NCI-H187 (cell line): ENCODE results near the gene UBB.

Experiments used
- DNase-seq, 2 experiments: peaks; one replicate each; lab custom pipeline; 2025; lab: John Stamatoyannopoulos, UW

UBB gene

DNA sequence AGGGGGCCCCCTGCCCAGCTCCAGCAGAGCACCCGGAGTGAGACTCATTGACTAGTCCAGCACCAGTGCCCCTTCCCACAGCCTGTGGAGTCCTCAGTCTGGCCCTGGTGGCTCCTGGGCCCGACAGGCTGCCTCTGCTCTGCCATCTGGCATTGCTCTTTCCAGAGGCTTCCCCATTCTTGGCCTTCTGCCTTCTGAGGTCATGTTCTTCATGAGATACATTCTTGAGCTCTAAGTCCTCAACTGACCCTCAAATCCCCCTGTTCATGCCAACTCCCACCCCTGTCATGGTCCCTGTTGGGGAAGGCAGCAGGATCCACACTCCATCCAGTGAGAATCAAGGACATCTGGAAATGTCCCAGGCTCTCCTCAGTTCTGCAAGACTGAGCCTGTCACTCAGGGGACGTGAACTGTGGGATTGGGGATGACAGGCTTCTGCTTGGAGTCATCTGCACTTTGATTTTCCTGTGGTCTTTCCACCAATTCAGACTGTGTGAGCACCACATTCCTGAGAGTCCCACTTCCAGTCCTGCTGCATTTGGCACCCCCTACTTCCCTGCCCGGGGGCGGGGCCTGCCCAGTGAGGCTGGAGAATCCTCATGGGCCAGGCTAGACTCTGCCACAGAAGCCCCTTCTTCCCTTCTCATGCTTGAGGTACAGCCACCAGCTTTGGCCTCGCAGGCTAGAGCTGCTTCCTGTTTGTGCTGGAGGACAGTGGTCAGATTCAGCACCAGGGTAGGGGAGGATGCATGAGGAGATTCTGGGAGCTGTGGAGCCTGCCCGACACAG is 37.2 kb downstream of the UBB start:
- DNase-seq, result no peak

DNA sequence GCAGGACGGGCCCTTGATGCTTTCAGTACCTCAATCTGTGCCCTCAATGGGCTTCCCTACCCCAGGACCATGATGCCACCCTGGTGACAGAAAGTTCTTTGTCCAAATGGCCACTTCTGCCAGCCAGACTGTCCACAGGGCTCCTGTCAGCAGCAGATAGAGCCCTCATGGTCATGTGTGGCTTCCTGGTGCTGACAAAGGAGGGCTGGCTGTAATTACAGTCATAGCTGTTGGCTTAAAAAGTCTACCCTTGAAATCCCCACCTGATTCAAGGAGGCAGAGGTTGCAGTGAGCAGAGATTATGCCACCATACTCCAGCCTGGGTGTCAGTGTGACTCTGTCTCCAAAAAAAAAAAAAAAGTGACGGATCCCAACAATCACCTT is 37.8 kb downstream of the UBB start:
- DNase-seq, result no peak

DNA sequence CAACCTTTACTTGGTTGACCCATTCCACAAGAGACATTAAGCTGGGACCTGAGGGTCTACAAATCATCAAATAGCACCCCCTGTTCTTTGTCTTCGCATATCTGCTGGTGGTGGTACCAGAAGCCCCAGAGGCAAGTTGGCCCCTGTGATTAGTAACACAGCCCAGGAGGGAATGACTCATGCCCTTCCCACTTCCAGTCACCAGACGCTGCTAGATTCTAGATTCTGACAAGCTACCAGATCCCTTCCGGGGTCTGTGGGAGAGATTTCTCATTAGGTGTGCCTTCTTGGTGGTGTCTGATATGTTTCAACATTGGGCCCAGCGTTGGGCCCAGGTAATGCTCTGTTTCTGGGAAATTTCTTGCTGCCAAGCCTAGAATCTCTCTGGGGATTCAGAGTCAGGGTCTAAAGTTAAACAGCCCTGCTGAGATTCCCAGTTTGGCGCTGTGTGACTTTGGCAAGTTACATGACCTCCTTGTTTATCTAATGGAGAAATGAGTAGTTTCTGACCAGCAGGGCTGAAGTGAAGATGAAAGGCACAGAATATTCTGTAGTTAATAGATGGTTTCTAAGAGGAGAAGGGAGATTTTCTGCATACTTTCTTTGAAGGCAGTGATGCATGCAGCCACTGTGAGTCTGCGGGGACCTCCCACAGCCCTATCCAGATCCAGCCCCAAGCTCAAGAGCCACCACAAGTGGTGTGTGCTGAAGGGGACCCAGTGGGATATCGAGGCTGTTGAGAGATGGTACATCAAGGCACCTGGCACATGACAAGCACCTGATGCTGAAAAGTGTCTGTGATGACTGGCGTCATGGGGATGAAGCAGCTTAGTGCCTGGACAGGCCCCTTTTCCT is 38.4 kb downstream of the UBB start:
- peak; percentile 75 for DNase-seq

DNA sequence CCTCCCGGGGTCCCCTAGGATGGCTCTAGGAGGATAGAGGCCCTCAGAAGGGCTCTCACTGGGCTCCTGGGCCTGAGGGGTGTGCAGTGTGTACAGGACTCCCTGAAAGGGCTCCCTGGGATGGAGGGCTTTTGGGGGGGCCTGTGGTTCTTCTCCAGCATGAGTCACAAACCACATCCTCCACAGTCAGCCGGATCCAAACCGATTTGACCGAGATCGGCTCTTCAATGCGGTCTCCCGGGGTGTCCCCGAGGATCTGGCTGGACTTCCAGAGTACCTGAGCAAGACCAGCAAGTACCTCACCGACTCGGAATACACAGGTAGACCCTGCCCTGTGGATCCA is 39.0 kb downstream of the UBB start:
- no peak for DNase-seq

DNA sequence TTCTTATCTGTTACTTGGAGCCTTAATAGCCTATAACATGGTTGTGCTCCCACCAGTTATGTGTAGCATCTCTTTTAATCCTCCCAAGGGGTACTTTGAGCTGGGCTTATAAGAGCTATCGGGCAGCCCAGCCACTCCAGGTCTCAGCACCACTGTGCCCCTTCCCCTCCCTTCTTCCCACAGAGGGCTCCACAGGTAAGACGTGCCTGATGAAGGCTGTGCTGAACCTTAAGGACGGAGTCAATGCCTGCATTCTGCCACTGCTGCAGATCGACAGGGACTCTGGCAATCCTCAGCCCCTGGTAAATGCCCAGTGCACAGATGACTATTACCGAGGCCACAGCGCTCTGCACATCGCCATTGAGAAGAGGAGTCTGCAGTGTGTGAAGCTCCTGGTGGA is 41.5 kb downstream of the UBB start:
- DNase-seq, result no peak

DNA sequence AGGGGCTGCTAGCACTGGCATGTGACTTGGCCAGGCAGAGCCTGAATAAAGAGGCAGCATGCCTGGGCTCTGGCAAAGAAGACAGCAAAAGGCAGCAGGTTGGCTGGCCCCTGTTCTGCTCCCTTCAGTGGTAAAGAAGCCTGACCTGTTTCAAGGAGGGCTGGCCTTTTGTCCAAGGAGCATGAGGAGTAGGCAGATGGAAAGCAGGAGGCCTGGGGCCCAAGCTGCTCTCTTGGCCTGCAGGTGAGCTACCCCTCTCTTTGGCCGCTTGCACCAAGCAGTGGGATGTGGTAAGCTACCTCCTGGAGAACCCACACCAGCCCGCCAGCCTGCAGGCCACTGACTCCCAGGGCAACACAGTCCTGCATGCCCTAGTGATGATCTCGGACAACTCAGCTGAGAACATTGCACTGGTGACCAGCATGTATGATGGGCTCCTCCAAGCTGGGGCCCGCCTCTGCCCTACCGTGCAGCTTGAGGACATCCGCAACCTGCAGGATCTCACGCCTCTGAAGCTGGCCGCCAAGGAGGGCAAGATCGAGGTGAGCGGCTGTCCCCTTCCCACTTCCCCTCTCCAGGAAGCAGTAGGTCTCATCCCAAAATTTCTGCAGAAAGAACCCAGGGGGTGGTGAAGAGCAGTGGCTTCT is 42.5 kb downstream of the UBB start:
- DNase-seq, result no peak

DNA sequence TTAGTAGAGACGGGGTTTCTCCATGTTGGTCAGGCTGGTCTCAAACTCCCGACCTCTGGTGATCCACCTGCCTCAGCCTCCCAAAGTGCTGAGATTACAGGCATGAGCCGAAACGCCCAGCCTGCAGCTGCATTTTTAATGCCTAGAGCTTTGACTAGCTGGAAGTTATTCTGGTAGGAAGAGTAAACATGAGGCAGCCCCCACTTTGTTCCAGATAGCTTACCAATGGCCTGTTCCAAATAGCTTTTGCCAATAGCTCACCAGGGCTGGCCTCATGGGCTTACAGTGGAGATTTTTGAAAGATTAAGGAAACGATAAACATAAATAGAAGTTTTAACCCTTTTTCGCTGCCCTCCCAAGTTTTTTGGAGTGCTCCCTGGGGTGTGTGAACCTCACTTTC is 44.3 kb downstream of the UBB start:
- DNase-seq, result no peak

DNA sequence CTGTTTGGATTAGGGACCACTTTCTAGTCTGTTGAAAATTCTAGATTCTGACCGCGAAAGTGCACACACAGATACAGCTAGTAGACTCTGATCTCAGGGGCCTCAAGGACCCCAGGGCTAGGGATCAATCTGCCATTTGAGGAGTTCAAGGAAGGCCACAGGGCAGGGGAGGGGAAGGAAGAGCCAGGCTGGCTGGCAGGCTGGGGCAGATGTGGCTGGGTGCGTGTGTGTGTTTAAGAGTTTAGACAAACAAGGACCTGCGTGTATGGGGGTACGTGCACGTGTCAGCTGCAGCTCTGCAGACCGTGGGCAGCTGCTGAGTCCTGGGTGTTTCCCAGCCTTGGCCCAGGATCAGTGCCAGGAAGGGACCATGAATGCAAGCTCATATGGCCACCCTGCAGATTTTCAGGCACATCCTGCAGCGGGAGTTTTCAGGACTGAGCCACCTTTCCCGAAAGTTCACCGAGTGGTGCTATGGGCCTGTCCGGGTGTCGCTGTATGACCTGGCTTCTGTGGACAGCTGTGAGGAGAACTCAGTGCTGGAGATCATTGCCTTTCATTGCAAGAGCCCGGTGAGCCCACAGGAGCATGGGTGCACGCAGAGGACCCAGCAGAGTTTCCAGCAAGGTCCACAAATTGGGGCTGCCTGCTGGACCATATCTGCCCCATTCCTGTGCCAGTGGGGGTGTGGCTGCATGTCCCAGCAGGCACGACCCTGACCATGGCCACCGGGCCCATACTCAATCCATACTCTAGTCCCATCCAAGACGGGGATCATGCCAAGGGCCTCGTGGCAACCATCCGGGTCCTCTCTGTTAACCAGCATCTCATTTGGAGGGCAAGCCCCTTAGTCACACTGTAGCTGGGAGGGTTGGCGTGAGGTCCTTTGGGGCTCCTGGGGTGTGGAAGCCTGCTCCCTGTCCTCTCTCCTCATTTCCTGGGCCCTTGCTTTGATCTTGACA is 45.1 kb downstream of the UBB start:
- DNase-seq, result no peak

- DNase-seq, result no peak
These were observed 46.1 kb downstream of the UBB start for GRCh38 chr17:16427020-16427419.

- DNase-seq, result no peak
These were observed 47.4 kb downstream of the UBB start for GRCh38 chr17:16428098-16428882.

DNA sequence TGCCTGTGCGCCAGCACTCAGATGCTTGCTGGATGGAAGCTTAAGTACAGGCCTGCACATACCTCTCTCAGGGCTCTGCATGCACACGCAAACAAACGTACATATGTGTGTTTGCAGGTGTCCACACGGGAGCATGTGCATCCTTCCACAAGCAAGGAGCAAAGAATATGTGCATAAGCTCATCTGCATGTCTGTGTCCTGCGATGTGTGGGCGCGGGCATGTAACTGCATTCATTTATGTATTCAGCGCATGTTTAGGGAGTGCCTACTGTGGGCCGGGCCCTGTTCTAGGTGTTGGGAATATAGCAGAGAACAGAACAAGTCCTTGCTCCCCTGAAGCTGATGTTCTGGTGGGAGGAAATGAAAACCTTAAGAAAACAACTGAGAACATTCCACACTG is 48.2 kb downstream of the UBB start:
- no peak for DNase-seq

DNA sequence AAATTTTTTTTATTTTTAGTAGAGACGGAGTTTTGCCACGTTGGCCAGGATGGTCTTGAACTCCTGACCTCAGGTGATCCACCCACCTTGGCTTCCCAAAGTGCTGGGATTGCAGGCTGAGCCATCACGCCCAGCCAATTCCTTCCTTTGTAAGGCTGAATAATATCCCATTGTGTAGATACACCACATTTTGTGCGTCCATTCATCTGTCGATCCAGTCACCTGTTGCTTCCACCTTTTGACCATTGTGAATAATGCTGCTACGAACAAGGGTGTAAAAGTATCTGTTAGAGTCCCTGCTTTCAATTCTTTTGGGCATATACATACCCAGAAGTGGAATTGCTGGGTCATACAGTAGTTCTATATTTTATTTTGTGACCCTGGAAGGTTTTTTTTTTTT is 49.8 kb downstream of the UBB start:
- no peak for DNase-seq

DNA sequence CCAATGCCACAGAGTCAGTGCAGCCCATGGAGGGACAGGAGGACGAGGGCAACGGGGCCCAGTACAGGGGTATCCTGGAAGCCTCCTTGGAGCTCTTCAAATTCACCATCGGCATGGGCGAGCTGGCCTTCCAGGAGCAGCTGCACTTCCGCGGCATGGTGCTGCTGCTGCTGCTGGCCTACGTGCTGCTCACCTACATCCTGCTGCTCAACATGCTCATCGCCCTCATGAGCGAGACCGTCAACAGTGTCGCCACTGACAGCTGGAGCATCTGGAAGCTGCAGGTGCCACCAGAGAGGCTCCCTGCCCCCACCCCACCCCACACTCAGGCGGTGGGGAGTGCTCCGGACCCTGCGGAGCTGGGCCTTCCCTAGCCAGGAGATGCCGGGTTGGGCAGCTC is 51.1 kb downstream of the UBB start:
- DNase-seq, result no peak
